HUES6 (cell line): ENCODE results near the gene ABCC5.

Experiments
- H3K27ac ChIP-seq: 2 replicates; pipeline ENCODE4 v1.7.0; 2013; ENCODE audit warnings: low read depth, mild to moderate bottlenecking, low read length, inconsistent platforms
- H3K27me3 ChIP-seq: 2 replicates; pipeline ENCODE4 v1.6.1; 2013; ENCODE audit warnings: low read length; ENCODE audit not compliant: control insufficient read depth, insufficient read depth
- H3K36me3 ChIP-seq: 2 replicates; pipeline ENCODE4 v1.6.1; 2013; ENCODE audit warnings: low read length; ENCODE audit not compliant: control insufficient read depth, insufficient read depth
- H3K4me1 ChIP-seq: 2 replicates; pipeline ENCODE4 v1.6.1; 2013; ENCODE audit warnings: low read length; ENCODE audit not compliant: control insufficient read depth, insufficient read depth
- H3K4me3 ChIP-seq: 2 replicates; pipeline ENCODE4 v1.5.1; 2013; ENCODE audit warnings: low read depth, low read length
- H3K9ac ChIP-seq: one replicate; pipeline ENCODE4 v1.6.1; 2013; ENCODE audit warnings: mild to moderate bottlenecking, low read length
- H3K9me3 ChIP-seq: 2 replicates; pipeline ENCODE4 v1.6.1; 2013; ENCODE audit warnings: low read depth, low read length; ENCODE audit not compliant: control insufficient read depth, insufficient read depth

Gene ABCC5

GRCh38 chr3:183991403-183991802, 26.3 kb downstream of the ABCC5 start:
- no peaks in the 10 kb centered on the region for H3K4me1 ChIP-seq
- H3K27me3 ChIP-seq, result no peaks in the 10 kb centered on the region
- no peak overlapping the region for H3K27ac ChIP-seq

GRCh38 chr3:183988216-183988790, 29.4 kb downstream of the ABCC5 start:
- H3K27ac ChIP-seq, result no peak overlapping the region
- H3K4me1 ChIP-seq, result peaks cover 17% of the 10 kb centered on the region
- peaks cover 30% of the 10 kb centered on the region for H3K36me3 ChIP-seq
- no peaks in the 10 kb centered on the region for H3K9me3 ChIP-seq
- no peaks in the 10 kb centered on the region for H3K27me3 ChIP-seq
- H3K9ac ChIP-seq, result no peak overlapping the region
- H3K4me3 ChIP-seq, result no peak overlapping the region

More at GRCh38 chr3:183991403-183991802, 26.3 kb downstream of the ABCC5 start:
- Histone ChIP-seq H3K9me3 (no peaks in the 10 kb centered on the region), H3K9ac (no peak overlapping the region), H3K36me3 (peaks cover 22% of the 10 kb centered on the region), H3K4me3 (no peak overlapping the region)

GRCh38 chr3:183987000-183987600, 30.6 kb downstream of the ABCC5 start:
- H3K9ac ChIP-seq, result no peak overlapping the region
- no peaks in the 10 kb centered on the region for H3K9me3 ChIP-seq
- H3K27ac ChIP-seq, result no peak overlapping the region
- H3K4me3 ChIP-seq, result no peak overlapping the region
- no peaks in the 10 kb centered on the region for H3K27me3 ChIP-seq
- peaks cover 42% of the 10 kb centered on the region for H3K36me3 ChIP-seq
- H3K4me1 ChIP-seq, result peaks cover 17% of the 10 kb centered on the region

GRCh38 chr3:183984749-183985729, 32.6 kb downstream of the ABCC5 start:
- Histone ChIP-seq H3K36me3 (peaks cover 57% of the 10 kb centered on the region), H3K9ac (no peak overlapping the region), H3K27me3 (no peaks in the 10 kb centered on the region), H3K9me3 (no peaks in the 10 kb centered on the region), H3K4me3 (no peak overlapping the region), H3K4me1 (peaks cover 17% of the 10 kb centered on the region), H3K27ac (no peak overlapping the region)

GRCh38 chr3:183984127-183984740, 33.5 kb downstream of the ABCC5 start:
- H3K27ac ChIP-seq, result no peak overlapping the region
- H3K27me3 ChIP-seq, result no peaks in the 10 kb centered on the region
- H3K36me3 ChIP-seq, result peaks cover 56% of the 10 kb centered on the region
- no peak overlapping the region for H3K4me3 ChIP-seq
- H3K9me3 ChIP-seq, result no peaks in the 10 kb centered on the region
- H3K9ac ChIP-seq, result no peak overlapping the region
- H3K4me1 ChIP-seq, result peaks cover 17% of the 10 kb centered on the region

- H3K36me3 ChIP-seq, result peaks cover 44% of the 10 kb centered on the region
- H3K9me3 ChIP-seq, result no peaks in the 10 kb centered on the region
- no peak overlapping the region for H3K4me3 ChIP-seq
- H3K9ac ChIP-seq, result no peak overlapping the region
- no peak overlapping the region for H3K27ac ChIP-seq
- no peaks in the 10 kb centered on the region for H3K27me3 ChIP-seq
- H3K4me1 ChIP-seq, result peaks cover 20% of the 10 kb centered on the region
Observed at GRCh38 chr3:183981990-183982644, 35.6 kb downstream of the ABCC5 start.

GRCh38 chr3:183980403-183980802, 37.3 kb downstream of the ABCC5 start:
- Histone ChIP-seq H3K36me3 (peaks cover 44% of the 10 kb centered on the region), H3K4me1 (peaks cover 22% of the 10 kb centered on the region), H3K4me3 (no peak overlapping the region), H3K9ac (no peak overlapping the region), H3K27ac (no peak overlapping the region), H3K27me3 (no peaks in the 10 kb centered on the region), H3K9me3 (no peaks in the 10 kb centered on the region)

- Histone ChIP-seq H3K27ac (no peak overlapping the region), H3K4me1 (peaks cover 10% of the 10 kb centered on the region; the same call in 1 of the 2 replicates), H3K27me3 (no peaks in the 10 kb centered on the region), H3K9me3 (no peaks in the 10 kb centered on the region), H3K36me3 (peaks cover 30% of the 10 kb centered on the region), H3K4me3 (no peak overlapping the region), H3K9ac (no peak overlapping the region)
Observed at GRCh38 chr3:183975981-183976662, 41.6 kb downstream of the ABCC5 start.

GRCh38 chr3:183968666-183969245, 48.9 kb downstream of the ABCC5 start:
- Histone ChIP-seq H3K9me3 (no peaks in the 10 kb centered on the region), H3K4me3 (no peak overlapping the region), H3K27me3 (no peaks in the 10 kb centered on the region), H3K4me1 (peaks cover 16% of the 10 kb centered on the region; the same call in 1 of the 2 replicates), H3K9ac (no peak overlapping the region), H3K27ac (no peak overlapping the region), H3K36me3 (peaks cover 75% of the 10 kb centered on the region)

GRCh38 chr3:183967693-183968092, 50.0 kb downstream of the ABCC5 start:
- Histone ChIP-seq H3K4me1 (peaks cover 16% of the 10 kb centered on the region; the same call in 1 of the 2 replicates), H3K9ac (no peak overlapping the region), H3K27ac (no peak overlapping the region)

More at GRCh38 chr3:183967693-183968092, 50.0 kb downstream of the ABCC5 start:
- Histone ChIP-seq H3K9me3 (no peaks in the 10 kb centered on the region), H3K4me3 (no peak overlapping the region), H3K36me3 (peaks cover 83% of the 10 kb centered on the region), H3K27me3 (no peaks in the 10 kb centered on the region)
